ENCODE results near the gene TOM1L1.

DNA sequence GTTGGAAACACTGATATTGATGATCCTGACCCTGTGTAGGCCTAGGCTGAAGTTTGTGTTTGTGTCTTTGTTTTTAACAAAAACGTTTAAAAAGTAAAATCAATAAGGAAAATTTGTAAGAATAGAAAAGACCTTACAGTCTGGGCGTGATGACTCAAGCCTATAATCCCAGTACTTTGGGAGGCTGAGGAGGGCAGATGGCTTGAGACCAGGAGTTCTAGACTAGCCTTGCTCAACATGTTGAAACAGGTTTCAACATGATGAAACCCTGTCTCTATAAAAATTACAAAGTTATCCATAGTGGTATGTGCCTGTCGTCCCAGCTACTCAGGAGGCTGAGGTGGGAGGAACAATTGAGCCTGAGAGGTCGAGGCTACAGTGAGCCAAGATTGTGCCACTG, 18.3 kb upstream of the TOM1L1 start:
- TF ChIP-seq, protein P1, sequence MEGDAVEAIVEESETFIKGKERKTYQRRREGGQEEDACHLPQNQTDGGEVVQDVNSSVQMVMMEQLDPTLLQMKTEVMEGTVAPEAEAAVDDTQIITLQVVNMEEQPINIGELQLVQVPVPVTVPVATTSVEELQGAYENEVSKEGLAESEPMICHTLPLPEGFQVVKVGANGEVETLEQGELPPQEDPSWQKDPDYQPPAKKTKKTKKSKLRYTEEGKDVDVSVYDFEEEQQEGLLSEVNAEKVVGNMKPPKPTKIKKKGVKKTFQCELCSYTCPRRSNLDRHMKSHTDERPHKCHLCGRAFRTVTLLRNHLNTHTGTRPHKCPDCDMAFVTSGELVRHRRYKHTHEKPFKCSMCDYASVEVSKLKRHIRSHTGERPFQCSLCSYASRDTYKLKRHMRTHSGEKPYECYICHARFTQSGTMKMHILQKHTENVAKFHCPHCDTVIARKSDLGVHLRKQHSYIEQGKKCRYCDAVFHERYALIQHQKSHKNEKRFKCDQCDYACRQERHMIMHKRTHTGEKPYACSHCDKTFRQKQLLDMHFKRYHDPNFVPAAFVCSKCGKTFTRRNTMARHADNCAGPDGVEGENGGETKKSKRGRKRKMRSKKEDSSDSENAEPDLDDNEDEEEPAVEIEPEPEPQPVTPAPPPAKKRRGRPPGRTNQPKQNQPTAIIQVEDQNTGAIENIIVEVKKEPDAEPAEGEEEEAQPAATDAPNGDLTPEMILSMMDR (IDR thresholded peaks at IDR 0.05), result no peak
- TF ChIP-seq POLR2A (IDR thresholded peaks at IDR 0.05) (no peak), EP300 (IDR thresholded peaks at IDR 0.05) (no peak), POLR2AphosphoS5 (IDR thresholded peaks at IDR 0.05) (no peak)
